HFF-Myc (cell line): ENCODE measurements around the gene SLIT3.

Source experiments
- DNase-seq: peaks from one replicate; pipeline ENCODE4 v3.0.0-alpha.2; 2011; ENCODE audit warnings: low read depth; ENCODE audit errors: extremely low read depth
- H3K4me3 ChIP-seq: replicated peaks from 2 replicates; pipeline ENCODE4 v1.5.1; 2011; ENCODE audit warnings: low read depth, mild to moderate bottlenecking, control low read depth, low read length
- CTCF ChIP-seq: IDR thresholded peaks from 2 replicates; pipeline ENCODE4 v1.5.1; 2012; ENCODE audit warnings: mild to moderate bottlenecking, low read depth, low read length, control low read depth; ENCODE audit errors: missing control alignments

SLIT3 gene

GRCh38 chr5:169248996-169249395, 51.9 kb downstream of the SLIT3 start:
- TF ChIP-seq CTCF: no peak
- DNase-seq: no peak
- no peak overlapping the region for H3K4me3 ChIP-seq

DNA sequence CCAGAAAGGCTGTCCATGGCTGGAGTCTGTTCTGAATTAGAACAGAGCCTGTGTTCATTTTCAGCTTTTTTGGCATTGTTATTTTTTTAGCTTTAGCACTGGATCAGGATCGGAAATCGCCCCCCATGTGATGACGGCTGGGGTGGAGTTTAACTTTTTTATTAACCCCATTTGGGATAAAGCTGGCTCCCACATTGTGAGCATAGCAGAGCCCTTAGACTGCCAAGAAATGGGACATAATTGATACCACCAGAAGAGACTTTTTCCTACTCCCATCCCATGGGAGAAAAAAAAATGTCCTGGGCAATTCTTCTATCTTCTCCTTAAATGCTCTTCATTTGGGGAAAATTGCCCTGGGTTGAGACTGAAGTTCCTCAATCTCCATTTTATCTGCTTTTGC, 52.4 kb downstream of the SLIT3 start:
- no peak overlapping the region for H3K4me3 ChIP-seq
- DNase-seq: peak; percentile 41
- TF ChIP-seq CTCF: no peak

- no peak for DNase-seq
- TF ChIP-seq CTCF: no peak
- no peak overlapping the region for H3K4me3 ChIP-seq
Observed at GRCh38 chr5:169244812-169245211, 56.1 kb downstream of the SLIT3 start.

- no peak overlapping the region for H3K4me3 ChIP-seq
- no peak for DNase-seq
- TF ChIP-seq CTCF: no peak
Observed at GRCh38 chr5:169243651-169244422, 57.1 kb downstream of the SLIT3 start.

- DNase-seq: no peak
- no peak overlapping the region for H3K4me3 ChIP-seq
- TF ChIP-seq CTCF: no peak
Observed at GRCh38 chr5:169242849-169243186, 58.1 kb downstream of the SLIT3 start.

DNA sequence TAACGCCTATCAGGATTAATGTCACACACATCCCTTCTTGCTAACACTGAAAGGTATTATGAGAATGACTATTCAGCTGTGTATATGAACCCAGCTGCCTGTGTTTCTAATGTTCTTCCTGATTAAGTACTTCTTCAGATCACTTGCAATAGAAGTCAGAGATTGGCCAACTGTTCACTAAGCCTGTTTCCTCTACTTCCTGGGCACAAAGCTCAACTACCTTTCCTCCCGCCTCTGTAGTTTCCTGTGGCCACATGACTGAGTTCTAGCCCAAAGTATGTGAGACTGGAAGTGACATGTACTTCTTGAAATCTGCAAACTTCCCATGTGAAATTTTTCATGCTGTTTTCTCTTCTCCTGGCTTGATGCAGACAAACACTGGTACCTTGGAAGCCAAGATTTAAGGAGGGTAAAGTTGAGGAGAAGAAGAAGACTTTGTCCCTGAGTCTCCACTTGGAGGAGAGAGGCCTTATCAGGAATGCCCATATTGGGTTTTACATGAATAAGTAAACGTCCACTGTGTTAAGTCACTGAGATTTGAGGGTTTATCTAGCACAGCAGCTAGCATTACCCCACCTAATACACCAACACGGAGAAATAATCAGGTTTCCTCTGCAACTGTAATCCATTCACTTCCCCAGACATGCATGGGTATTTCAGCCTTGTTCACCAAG, 58.6 kb downstream of the SLIT3 start:
- TF ChIP-seq CTCF: no peak
- DNase-seq: no peak
- no peak overlapping the region for H3K4me3 ChIP-seq
